Skin of body (tissue), 2 donors: ENCODE results near the gene BAIAP2. TPM values are rescaled to one million over a fixed set of nuclear protein-coding genes. Genes with fewer than 3 reads are reported as not detected.
"Not testable (repeated sequence)": the region's sequence is repeated elsewhere in the genome, so short reads cannot be mapped to it uniquely, and the experiment has no call there.

Source experiments
- DNase-seq: peaks from one replicate; lab custom pipeline; 2025; lab: John Stamatoyannopoulos, UW
- total RNA-seq: library from RNA; depleted of rRNA; stranded (reverse); fragments of >200 nt; gene quantifications from one replicate; pipeline ENCODE4 v1.2.3, GENCODE V29; 2014

The BAIAP2 gene
- total RNA-seq, 1 donor from 2014 or later, result 34.6 TPM

- DNase-seq, result no peak
These were observed 100.7 kb downstream of the BAIAP2 start for GRCh38 chr17:81135505-81136278.

- DNase-seq, result no peak
These were observed 101.4 kb downstream of the BAIAP2 start for GRCh38 chr17:81136366-81136765.

- DNase-seq, result no peak
These were observed 102.3 kb downstream of the BAIAP2 start for GRCh38 chr17:81137248-81137647.

DNA sequence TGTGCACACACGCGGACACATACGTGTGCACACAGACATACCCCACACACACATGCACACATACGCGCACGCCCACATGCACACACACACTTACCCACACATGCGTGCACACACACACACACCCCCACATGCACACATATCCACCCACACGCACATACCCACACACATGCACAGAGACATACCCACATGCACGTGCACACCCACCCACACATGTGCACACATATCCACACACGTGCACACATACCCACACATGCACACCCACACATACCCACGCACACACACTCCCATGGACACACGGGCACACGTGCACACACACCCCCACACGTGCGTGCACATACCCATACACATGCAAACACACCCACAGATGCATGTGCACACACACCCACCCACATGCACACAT is 103.1 kb downstream of the BAIAP2 start:
- DNase-seq, result no peak

- DNase-seq, result no peak
These were observed 103.5 kb downstream of the BAIAP2 start for GRCh38 chr17:81138500-81138899.

- DNase-seq, result no peak
These were observed 104.5 kb downstream of the BAIAP2 start for GRCh38 chr17:81139428-81139827.

- no peak for DNase-seq
These were observed 105.1 kb downstream of the BAIAP2 start for GRCh38 chr17:81140018-81140417.

GRCh38 chr17:81140695-81141094 is 105.7 kb downstream of the BAIAP2 start:
- no peak for DNase-seq

DNA sequence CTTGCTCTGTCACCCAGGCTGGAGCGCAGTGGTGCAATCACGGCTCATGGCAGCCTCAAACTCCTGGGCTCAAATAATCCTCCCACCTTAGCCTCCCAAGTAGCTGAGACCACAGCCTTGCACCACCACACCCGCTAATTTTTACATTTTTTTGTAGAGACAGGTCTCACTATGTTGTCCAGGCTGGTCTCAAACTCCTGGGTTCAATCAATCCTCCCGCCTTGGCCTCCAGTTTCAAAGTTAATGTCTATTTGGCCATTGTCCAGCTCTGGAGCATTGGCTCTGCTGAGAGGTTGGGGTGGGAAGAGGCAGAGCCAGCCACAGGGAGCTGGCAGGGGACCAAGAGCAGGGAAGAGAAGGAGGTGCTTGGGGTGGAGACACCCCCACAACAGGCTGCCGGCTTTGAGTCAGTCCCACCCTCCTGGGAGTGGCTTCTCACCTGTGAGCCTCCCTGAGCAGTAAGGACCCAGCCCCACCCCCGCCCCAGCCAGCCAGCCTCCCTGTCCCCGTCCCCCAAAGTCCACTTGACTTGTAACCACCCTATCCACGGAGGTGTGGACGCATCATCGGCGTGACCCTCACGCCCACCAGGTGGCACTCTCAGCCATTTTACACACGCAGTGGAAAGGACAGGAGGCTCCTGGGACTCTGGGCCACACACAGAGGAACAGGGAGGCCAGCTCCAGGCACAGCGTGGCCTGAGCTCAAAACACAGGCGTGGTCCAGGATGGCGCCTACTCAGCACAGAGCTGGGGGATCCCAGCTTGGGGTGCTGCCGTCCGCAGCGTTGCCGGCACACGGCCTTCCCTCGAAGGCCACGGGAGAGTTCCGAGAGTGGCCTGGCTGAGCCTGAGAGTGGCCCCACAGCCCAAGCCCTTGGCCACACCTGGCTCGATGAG is 107.6 kb downstream of the BAIAP2 start:
- peak; percentile 70 for DNase-seq

GRCh38 chr17:81143200-81143527 is 108.2 kb downstream of the BAIAP2 start:
- no peak for DNase-seq

DNA sequence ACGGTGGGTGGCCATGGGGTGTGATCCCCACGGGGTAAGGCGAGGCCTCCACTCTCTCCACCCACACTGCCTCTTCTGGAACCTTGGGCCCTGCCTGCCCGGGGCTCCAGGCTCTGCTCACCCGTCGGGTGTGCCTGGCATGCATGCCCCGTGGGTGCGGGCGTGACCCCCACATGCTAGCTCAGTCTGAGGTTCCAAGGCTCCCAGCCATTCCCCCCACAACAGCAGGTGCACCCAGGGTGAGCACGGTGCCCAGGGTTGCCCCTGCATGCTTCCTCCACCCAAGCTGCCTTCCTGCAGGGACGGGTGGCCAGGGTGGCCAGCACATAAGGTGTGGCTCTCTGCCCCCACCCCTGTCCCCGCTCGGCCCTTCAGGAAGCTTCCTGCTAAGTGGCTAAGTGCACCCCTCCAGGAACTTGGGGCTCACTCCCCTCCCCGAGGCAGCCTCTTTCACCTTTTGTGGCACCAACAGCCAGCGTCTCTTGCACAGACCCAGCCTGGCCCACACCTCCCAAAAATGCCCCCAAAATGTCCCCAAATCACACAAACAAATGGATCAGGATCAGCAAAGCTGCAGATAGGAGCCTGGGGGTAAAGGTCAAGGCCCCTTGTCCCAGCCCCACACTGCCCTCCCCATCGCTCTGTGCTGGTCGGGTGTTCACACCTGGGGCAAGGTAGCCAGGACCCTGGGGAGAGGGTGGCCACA is 108.9 kb downstream of the BAIAP2 start:
- no peak for DNase-seq

- DNase-seq, result no peak
These were observed 109.5 kb downstream of the BAIAP2 start for GRCh38 chr17:81144423-81144781.

GRCh38 chr17:81146208-81146607 is 111.3 kb downstream of the BAIAP2 start:
- not testable (repeated sequence) for DNase-seq

GRCh38 chr17:81147701-81148100 is 112.8 kb downstream of the BAIAP2 start:
- no peak for DNase-seq

GRCh38 chr17:81148571-81148970 is 113.6 kb downstream of the BAIAP2 start:
- DNase-seq, result no peak

- DNase-seq, result no peak
These were observed 114.1 kb downstream of the BAIAP2 start for GRCh38 chr17:81148986-81149533.

DNA sequence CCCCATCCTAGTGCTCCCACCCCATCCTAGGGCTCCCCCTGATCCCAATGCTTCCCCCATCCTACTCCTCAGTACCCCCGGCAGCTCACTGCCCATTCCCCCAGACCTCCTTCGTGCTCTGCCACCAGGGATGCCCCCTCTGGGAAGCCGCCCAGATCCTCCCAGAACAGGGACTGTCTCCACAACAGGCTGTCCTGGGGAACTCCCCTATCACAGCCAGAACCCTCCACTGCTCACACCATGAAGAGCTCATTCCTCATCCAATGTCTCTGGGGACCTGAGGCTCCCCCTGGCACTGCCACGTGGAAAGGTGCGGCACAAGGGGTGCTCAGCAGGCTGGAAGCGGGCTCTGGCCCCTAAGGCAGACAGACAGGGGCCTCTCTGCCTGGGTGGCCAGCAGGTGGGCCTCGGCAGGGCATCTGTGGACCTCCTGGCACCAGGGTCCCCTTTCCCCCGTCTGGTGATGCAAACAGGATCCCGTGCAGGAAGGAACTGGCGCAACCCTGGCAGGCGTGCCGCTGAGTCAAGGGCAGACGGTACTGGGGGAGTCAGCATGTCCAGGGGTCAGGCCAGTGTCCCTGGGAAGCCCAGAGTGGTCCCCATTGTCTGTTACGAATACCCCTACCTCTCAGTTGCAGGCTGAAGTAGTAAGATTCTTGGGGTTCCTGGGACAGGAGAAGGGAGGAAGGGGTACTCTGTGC is 115.6 kb downstream of the BAIAP2 start:
- DNase-seq, result no peak

DNA sequence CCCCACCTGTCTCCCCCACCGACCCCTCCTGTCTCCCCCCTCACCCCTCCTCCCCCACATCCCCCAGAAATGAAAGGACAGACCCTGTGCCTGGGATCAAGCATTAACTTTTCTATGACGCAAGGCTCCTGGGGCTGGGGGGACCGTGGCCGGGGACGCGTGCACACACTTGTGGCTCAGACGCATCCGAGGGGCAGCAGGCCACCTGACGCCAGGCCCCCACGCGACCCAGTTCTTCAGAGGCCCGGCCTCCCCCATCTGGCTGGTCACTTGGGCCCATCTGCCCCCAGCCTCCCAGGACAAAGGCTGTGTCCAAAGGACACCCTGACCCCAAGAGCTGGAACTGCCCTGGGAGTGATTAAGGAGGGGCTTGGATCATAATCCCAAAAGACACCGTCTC is 116.3 kb downstream of the BAIAP2 start:
- DNase-seq, result no peak

- no peak for DNase-seq
These were observed 117.4 kb downstream of the BAIAP2 start for GRCh38 chr17:81152288-81152828.

GRCh38 chr17:81153340-81153803 is 118.4 kb downstream of the BAIAP2 start:
- DNase-seq, result peak; percentile 46

DNA sequence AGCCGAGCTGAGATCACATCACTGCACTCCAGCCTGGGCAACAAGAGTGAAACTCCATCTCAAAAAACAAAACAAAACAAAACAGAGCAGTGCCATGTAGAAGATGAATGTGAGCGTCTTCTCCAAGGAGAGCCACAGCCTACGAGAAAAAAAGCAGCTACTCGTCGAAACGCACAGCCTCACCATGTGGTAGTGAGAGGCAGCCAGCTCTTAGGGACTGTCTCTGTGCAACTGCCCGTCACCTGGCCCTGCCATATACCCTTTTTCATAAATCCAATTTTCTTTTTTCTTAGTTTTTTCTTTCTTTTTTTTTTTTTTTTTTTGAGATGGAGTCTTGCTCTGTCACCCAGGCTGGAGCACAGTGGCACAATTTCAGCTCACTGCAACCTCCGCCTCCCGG is 119.1 kb downstream of the BAIAP2 start:
- DNase-seq, result not testable (repeated sequence)
